ENCODE data around the gene CDHR5.

Gene CDHR5

DNA sequence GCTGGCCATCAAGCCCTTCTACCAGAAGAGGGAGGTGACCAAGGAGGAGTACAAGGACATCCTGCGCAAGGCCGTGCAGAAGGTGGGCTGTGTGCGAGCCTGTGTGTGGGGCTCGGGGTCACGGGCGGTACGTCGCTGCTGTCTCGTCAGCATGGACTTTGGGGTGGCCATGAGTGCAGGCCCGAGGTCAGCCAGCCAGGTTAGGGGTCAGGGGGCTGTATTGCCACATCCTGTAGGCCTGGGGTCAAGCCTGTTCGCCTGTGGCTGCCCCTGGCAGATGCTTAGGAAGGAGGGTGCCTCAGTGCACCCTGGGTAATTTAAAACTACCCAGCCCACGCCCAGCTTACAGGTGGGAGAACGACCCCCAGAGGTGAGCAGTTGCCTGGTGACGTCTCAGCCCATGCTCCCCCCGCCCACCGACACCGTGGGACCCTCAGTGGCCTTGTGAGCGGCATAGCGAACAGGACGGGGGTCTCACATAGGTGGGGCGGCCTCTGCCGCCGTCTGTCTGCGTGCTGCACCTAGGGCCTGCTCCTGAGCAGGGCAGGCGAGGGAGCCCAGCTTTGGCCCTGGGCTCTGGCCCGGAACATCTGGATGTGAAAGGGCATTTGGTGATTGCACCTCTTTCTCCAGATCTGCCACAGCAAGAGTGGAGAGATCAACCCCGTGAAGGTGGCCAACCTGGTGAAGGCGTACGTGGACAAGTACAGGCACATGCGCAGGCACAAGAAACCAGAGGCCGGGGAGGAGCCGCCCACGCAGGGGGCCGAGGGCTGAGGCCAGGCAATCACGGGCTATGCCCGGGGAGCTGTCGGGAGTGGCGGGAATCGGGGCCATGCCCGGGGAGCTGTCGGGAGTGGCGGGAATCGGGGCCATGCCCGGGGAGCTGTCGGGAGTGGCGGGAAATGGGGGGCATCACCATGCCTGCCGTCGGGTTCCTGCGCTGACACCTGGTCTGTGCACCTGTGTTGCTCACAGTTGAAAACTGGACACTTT, 13.5 kb downstream of the CDHR5 start:
- no peak for DNase-seq (ENCODE audit: low read depth, low spot score)

- DNase-seq (ENCODE audit: low read depth, low spot score) = no peak
These were observed 14.5 kb downstream of the CDHR5 start for GRCh38 chr11:610146-610801.

DNA sequence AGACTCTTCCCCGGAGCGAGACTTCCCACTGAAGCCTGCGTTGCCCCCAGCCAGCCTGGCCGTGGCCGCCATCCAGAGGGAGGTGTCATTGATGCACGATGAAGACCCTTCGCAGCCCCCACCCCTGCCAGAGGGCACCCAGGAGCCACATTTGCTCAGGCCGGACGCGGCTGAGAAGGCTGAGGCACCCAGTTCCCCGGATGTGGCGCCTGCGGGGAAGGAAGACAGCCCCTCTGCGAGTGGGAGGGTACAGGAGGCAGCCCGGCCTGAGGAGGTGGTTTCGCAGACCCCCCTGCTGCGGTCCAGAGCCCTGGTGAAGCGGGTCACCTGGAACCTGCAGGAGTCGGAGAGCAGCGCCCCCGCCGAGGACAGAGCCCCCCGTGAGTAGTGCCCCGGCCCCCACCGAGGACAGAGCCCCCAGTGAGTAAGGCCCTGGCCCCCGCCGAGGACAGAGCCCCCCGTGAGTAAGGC, 15.4 kb downstream of the CDHR5 start:
- no peak for DNase-seq (ENCODE audit: low read depth, low spot score)

DNA sequence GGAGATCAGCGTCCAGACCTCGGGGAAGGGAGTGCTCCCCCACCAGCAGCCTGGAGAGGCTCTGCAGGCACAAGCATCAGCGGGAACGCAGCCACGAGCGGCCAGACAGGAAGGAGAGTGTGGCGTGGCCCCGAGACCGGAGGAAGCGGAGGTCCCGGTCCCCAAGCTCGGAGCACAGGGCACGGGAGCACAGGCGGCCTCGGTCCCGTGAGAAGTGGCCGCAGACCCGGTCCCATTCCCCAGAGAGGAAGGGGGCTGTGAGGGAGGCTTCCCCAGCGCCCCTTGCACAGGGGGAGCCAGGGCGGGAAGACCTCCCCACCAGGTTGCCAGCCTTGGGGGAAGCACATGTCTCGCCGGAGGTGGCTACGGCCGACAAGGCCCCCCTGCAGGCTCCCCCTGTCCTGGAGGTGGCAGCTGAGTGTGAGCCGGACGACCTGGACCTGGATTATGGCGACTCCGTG, 15.9 kb downstream of the CDHR5 start:
- no peak for DNase-seq (ENCODE audit: low read depth, low spot score)

- no peak for DNase-seq (ENCODE audit: low read depth, low spot score)
These were observed 16.6 kb downstream of the CDHR5 start for GRCh38 chr11:607971-608659.

- no peak for DNase-seq (ENCODE audit: low read depth, low spot score)
These were observed 17.6 kb downstream of the CDHR5 start for GRCh38 chr11:607020-607780.

DNA sequence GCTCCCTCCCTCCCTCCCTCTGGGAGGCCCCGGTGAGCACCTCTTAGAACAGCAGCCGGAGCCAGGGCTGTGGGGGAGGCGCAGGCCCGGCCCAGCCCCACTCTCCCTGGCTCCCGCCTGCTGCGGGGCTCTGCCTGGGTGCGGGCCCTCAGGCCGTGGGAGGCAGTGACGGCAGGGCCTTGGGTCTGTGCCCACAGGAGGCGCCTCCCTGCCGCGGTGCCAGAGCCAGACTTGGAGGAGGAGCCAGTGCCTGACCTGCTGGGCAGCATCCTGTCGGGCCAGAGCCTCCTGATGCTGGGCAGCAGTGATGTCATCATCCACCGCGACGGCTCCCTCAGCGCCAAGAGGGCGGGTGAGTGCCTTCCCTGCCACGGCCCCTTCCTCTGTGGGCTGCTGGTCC, 18.5 kb downstream of the CDHR5 start:
- DNase-seq (ENCODE audit: low read depth, low spot score) = no peak

GRCh38 chr11:605286-606129, 19.2 kb downstream of the CDHR5 start:
- DNase-seq (ENCODE audit: low read depth, low spot score) = no peak

DNA sequence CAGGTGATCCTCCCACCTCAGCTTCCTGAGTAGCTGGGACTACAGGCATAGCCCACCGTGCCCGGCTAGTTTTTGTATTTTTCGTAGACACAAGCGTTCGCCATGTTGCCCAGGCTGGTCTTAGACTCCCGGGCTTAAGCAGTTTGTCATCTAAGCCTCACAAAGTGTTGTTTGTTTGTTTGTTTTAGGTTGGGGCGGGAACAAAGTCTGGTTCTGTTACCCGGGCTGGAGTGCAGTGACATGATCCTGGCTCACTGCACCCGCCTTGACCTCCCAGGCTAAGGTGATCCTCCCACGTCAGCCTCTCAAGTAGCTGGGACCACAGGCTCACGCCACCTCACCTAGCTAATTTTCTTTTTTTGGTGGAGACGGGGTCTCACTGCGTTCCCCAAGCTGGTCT, 21.6 kb downstream of the CDHR5 start:
- no peak for DNase-seq (ENCODE audit: low read depth, low spot score)

GRCh38 chr11:601573-602245, 23.0 kb downstream of the CDHR5 start:
- DNase-seq (ENCODE audit: low read depth, low spot score) = no peak

DNA sequence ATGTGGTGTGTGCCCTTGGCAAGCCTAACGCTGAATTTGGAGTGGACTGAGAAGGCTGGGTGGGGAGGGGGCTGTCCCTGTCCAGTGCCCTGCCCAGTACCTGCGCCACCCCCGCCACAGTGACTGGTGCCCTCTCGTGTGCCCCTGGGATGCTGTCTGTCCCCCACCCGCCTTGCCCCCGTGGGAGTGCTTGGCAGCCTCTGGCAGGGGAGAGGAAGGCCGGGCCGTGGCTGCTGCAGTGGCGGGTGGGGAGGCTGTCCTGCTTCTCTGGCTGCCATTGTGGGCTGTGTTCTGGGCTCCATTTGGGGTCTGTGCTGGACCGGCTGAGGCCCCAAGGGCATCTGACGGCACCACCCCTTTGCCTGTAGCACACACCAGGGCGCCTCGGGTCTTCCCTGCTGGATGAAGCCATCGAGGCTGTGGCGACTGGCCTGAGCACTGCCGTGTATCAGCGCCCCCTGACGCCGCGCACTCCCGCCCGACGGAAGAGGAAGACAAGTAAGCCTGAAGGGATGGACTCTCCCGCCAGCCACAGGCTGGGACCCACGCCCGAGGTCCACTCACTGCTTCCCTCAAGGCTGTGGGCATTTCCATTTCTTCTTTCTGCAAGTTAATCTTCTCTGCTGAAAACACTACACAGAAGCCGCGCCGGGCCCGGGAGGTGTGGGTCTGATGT, 26.6 kb downstream of the CDHR5 start:
- no peak for DNase-seq (ENCODE audit: low read depth, low spot score)

GRCh38 chr11:597166-597725, 27.5 kb downstream of the CDHR5 start:
- DNase-seq (ENCODE audit: low read depth, low spot score) = no peak

DNA sequence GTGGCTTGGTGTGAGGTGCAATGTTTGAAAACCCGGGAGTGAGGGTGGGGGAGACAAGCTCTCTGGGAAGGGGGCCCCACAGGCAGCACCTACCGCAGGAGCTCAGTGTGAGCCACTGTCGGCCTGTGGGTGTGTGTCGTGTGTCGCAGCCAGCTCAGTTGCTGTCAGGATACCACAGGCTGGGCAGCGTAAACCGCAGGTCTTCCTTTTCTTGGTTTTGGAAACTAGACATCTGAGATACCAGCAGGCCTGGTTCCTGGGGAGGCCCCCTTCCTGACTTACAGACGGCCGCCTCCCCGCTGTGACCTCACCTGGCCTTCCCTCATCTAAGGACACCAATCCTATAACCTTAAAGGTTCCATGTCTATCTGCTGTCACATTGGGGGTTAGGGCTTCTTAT, 28.4 kb downstream of the CDHR5 start:
- DNase-seq (ENCODE audit: low read depth, low spot score) = no peak

DNA sequence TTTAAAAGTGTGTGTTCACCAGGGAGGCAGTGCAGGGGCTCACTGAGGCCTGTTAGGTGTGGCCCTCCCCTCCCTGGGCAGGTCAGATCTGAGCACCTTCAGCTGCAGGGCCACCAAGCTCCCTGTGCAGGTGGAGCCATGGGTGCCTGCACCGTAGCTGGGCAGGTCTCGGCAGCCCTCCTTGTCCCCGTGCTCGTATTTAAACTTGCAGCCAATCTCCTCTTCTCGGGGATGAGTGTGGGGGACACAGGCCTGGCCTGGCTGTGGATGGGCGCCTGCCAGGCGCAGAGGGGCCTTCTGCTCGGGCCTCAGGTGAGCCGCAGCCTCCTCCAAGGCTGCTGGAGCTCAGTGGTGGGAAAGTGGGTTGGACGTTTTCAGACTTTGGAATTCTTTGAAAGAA, 29.4 kb downstream of the CDHR5 start:
- no peak for DNase-seq (ENCODE audit: low read depth, low spot score)

GRCh38 chr11:593347-593746, 31.4 kb downstream of the CDHR5 start:
- DNase-seq (ENCODE audit: low read depth, low spot score) = no peak

- DNase-seq (ENCODE audit: low read depth, low spot score) = no peak
These were observed 31.8 kb downstream of the CDHR5 start for GRCh38 chr11:592918-593317.

GRCh38 chr11:592501-592900, 32.3 kb downstream of the CDHR5 start:
- DNase-seq (ENCODE audit: low read depth, low spot score) = no peak

GRCh38 chr11:590997-591396, 33.8 kb downstream of the CDHR5 start:
- DNase-seq (ENCODE audit: low read depth, low spot score) = no peak

DNA sequence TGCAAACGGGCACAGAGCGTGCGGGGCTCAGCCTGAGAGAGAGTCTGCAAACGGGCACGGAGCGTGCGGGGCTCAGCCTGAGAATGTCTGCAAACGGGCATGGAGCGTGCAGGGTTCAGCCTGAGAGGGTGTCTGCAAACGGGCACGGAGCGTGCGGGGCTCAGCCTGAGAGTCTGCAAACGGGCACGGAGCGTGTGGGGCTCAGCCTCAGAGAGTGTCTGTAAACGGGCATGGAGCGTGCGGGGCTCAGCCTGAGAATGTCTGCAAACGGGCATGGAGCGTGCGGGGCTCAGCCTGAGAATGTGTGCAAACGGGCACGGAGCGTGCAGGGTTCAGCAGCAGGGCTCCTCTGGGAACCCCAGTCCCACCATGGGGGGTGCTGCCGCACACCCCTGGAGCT, 35.0 kb downstream of the CDHR5 start:
- no peak for DNase-seq (ENCODE audit: low read depth, low spot score)
